Neural progenitor cell (in vitro differentiated cells): Measurements from ENCODE around the gene STAT5B. TPM values are rescaled to one million over a fixed set of nuclear protein-coding genes. Genes with fewer than 3 reads are reported as not detected.
"Not testable (repeated sequence)": the region's sequence is repeated elsewhere in the genome, so short reads cannot be mapped to it uniquely, and the experiment has no call there.

Experiments
- DNase-seq: peaks from one replicate; pipeline ENCODE4 v3.0.0-alpha.2; 2016; ENCODE audit warnings: low spot score
- H2AFZ ChIP-seq: fragments of 200-600 bp; sonication (generic); replicated peaks from 2 replicates; pipeline ENCODE4 v1.6.1; 2016; ENCODE audit warnings: antibody characterized with exemption
- H3F3A ChIP-seq: fragments of 200-600 bp; sonication (generic); 2 replicates; pipeline ENCODE4 v1.6.1; 2016; ENCODE audit warnings: antibody characterized with exemption, low read depth
- H3K27ac ChIP-seq: fragments of 200-600 bp; sonication (generic); 2 replicates; pipeline ENCODE4 v1.5.1; 2016; ENCODE audit warnings: mild to moderate bottlenecking
- H3K27me3 ChIP-seq: fragments of 200-600 bp; sonication (generic); 2 replicates; pipeline ENCODE4 v1.6.1; 2016; ENCODE audit warnings: mild to moderate bottlenecking, moderate library complexity
- H3K36me3 ChIP-seq: fragments of 200-600 bp; sonication (generic); 2 replicates; pipeline ENCODE4 v1.5.1; 2016
- H3K4me1 ChIP-seq: fragments of 200-600 bp; sonication (generic); 2 replicates; pipeline ENCODE4 v1.6.1; 2016; ENCODE audit warnings: mixed run types
- H3K4me2 ChIP-seq: fragments of 200-600 bp; sonication (generic); 2 replicates; pipeline ENCODE4 v1.6.1; 2016
- H3K4me3 ChIP-seq: fragments of 200-600 bp; sonication (generic); 2 replicates; pipeline ENCODE4 v1.5.1; 2016
- H3K79me2 ChIP-seq: fragments of 200-600 bp; sonication (generic); 2 replicates; pipeline ENCODE4 v1.6.1; 2016; ENCODE audit warnings: low read depth
- H3K9ac ChIP-seq: fragments of 200-600 bp; sonication (generic); 2 replicates; pipeline ENCODE4 v1.6.1; 2016
- H3K9me3 ChIP-seq: fragments of 200-600 bp; sonication (generic); 2 replicates; pipeline ENCODE4 v1.5.1; 2016; ENCODE audit warnings: low read depth
- H4K20me1 ChIP-seq: fragments of 200-600 bp; sonication (generic); 2 replicates; pipeline ENCODE4 v1.6.1; 2016; ENCODE audit warnings: low read depth
- H3K27ac Mint-ChIP-seq: 3 replicates; pipeline ENCODE4 v1.8.0; 2021; ENCODE audit warnings: mixed read lengths
- H3K27me3 Mint-ChIP-seq: 2 replicates; pipeline ENCODE4 v1.8.0; 2022; ENCODE audit warnings: low read depth, mild to moderate bottlenecking, inconsistent platforms, moderate library complexity, mixed read lengths; ENCODE audit not compliant: insufficient read depth
- H3K36me3 Mint-ChIP-seq: 3 replicates; pipeline ENCODE4 v1.8.0; 2021; ENCODE audit warnings: mixed read lengths
- H3K4me1 Mint-ChIP-seq: 3 replicates; pipeline ENCODE4 v1.8.0; 2021; ENCODE audit warnings: mixed read lengths
- H3K4me3 Mint-ChIP-seq: 3 replicates; pipeline ENCODE4 v1.8.0; 2021; ENCODE audit warnings: mild to moderate bottlenecking, moderate library complexity, mixed read lengths
- H3K9me3 Mint-ChIP-seq: 3 replicates; pipeline ENCODE4 v1.8.0; 2020; ENCODE audit warnings: mixed read lengths
- EZH2 ChIP-seq: fragments of 200-600 bp; sonication (generic); IDR thresholded peaks from 2 replicates; pipeline ENCODE4 v1.6.1; 2017; ENCODE audit warnings: antibody characterized with exemption, mild to moderate bottlenecking, moderate library complexity
- EZH2phosphoT487 ChIP-seq: fragments of 200-600 bp; sonication (generic); IDR thresholded peaks from 2 replicates; pipeline ENCODE4 v1.6.1; 2017; ENCODE audit warnings: antibody characterized with exemption
- total RNA-seq: library from RNA; depleted of rRNA; stranded (reverse); fragments of >200 nt; gene quantifications from 2 replicates; pipeline ENCODE4 v1.2.3, GENCODE V29; 2015; ENCODE audit warnings: low replicate concordance
- TF ChIP-seq, protein P1 (sequence below): fragments of 200-600 bp; sonication (generic); IDR thresholded peaks from 2 replicates; pipeline ENCODE4 v1.5.1; 2017; ENCODE audit warnings: antibody characterized with exemption, mild to moderate bottlenecking

The STAT5B gene
- total RNA-seq, 1 donor from 2014 or later = 96.4 TPM

DNA sequence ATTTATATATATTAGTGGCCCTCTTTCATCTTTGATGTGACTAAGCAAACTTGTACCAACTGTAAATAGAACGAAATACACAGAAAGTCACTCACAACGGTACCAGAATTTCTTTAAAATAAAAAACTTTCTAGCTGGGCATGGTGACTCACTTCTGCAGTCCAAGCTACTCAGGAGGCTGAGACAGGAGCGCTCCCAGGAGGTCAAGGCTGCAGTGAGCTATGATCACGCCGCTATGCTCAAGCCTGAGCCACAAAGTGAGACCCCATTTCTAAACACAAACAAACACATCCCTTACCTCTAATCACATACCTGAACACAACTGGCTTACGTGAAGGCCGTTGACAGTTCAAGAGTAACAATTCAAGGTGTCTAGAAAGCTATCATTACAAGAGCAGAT, 29.7 kb downstream of the STAT5B start:
- H3K9me3 Mint-ChIP-seq = no peaks in the 10 kb centered on the region
- no peaks in the 10 kb centered on the region for H3K27me3 ChIP-seq
- H3K4me3 ChIP-seq = no peak overlapping the region
- peaks cover 82% of the 10 kb centered on the region for H4K20me1 ChIP-seq
- peak overlapping the region; percentile 28 for H3K27ac Mint-ChIP-seq
- H3K4me3 Mint-ChIP-seq = no peak overlapping the region
- DNase-seq = no peak
- H3K79me2 ChIP-seq = peaks cover 97% of the 10 kb centered on the region
- H2AFZ ChIP-seq = no peak overlapping the region
- H3K27me3 Mint-ChIP-seq = no peaks in the 10 kb centered on the region
- peaks cover 19% of the 10 kb centered on the region for H3K4me1 Mint-ChIP-seq
- H3K4me1 ChIP-seq = peaks cover 15% of the 10 kb centered on the region
- no peak overlapping the region for H3K4me2 ChIP-seq
- no peaks in the 10 kb centered on the region for H3K9me3 ChIP-seq
- H3K36me3 Mint-ChIP-seq = peaks cover 3% of the 10 kb centered on the region
- no peak for TF ChIP-seq EZH2
- no peak for TF ChIP-seq EZH2phosphoT487
- TF ChIP-seq, protein P1, sequence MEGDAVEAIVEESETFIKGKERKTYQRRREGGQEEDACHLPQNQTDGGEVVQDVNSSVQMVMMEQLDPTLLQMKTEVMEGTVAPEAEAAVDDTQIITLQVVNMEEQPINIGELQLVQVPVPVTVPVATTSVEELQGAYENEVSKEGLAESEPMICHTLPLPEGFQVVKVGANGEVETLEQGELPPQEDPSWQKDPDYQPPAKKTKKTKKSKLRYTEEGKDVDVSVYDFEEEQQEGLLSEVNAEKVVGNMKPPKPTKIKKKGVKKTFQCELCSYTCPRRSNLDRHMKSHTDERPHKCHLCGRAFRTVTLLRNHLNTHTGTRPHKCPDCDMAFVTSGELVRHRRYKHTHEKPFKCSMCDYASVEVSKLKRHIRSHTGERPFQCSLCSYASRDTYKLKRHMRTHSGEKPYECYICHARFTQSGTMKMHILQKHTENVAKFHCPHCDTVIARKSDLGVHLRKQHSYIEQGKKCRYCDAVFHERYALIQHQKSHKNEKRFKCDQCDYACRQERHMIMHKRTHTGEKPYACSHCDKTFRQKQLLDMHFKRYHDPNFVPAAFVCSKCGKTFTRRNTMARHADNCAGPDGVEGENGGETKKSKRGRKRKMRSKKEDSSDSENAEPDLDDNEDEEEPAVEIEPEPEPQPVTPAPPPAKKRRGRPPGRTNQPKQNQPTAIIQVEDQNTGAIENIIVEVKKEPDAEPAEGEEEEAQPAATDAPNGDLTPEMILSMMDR = no peak
- H3K36me3 ChIP-seq = no peaks in the 10 kb centered on the region
- no peak overlapping the region for H3K9ac ChIP-seq
- peaks cover 18% of the 10 kb centered on the region for H3F3A ChIP-seq
- no peak overlapping the region for H3K27ac ChIP-seq

DNA sequence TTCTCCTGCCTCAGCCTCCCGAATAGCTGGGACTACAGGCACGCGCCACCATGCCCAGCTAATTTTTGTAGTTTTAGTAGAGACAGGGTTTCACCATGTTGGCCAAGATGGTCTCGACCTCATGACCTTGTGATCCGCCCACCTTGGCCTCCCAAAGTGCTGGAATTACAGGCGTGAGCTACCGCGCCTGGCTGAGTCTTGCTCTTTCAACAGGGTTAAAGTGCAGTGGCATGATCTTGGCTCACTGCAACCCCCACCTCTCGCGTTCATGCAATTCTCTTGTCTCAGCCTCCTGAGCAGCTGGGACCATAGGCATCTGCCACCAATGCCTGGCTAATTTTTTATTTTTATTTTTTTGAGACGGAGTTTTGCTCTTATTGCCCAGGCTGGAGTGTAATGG, 31.0 kb downstream of the STAT5B start:
- not testable (repeated sequence) for H3K36me3 Mint-ChIP-seq, H3K27me3 Mint-ChIP-seq
- H3K79me2 ChIP-seq = peaks cover 97% of the 10 kb centered on the region

DNA sequence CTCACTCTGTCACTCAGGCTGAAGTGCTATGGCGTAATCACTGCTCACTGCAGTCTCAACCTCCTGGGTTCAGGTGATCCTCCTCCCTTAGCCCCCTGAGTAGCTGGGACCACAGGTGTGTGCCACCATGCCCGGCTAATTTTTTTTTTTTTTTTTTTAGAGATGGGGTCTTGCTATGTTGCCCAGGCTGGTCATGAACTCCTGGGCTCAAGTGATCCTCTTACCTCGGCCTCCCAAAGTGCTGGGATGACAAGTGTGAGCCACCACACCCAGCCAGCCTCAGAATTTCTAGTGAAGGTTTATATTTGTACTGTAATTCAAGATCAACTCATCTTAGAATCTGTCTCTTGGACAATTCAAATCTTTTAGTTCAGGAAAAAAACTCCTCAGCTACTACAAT, 32.1 kb downstream of the STAT5B start:
- peaks cover 97% of the 10 kb centered on the region for H3K79me2 ChIP-seq
- H3K27ac Mint-ChIP-seq, H3K9me3 Mint-ChIP-seq: not testable (repeated sequence)

More for the DNA sequence above, 31.0 kb downstream of the STAT5B start:
- Histone ChIP-seq H3F3A (peaks cover 18% of the 10 kb centered on the region), H4K20me1 (peaks cover 86% of the 10 kb centered on the region), H3K4me1 (peaks cover 15% of the 10 kb centered on the region)
- peaks cover 19% of the 10 kb centered on the region for H3K4me1 Mint-ChIP-seq
- H3K9ac ChIP-seq, H3K9me3 ChIP-seq, H2AFZ ChIP-seq, H3K36me3 ChIP-seq, H3K4me2 ChIP-seq, H3K4me3 Mint-ChIP-seq, H3K27ac Mint-ChIP-seq, H3K9me3 Mint-ChIP-seq, H3K27ac ChIP-seq, H3K4me3 ChIP-seq, DNase-seq, H3K27me3 ChIP-seq: not testable (repeated sequence)

DNA sequence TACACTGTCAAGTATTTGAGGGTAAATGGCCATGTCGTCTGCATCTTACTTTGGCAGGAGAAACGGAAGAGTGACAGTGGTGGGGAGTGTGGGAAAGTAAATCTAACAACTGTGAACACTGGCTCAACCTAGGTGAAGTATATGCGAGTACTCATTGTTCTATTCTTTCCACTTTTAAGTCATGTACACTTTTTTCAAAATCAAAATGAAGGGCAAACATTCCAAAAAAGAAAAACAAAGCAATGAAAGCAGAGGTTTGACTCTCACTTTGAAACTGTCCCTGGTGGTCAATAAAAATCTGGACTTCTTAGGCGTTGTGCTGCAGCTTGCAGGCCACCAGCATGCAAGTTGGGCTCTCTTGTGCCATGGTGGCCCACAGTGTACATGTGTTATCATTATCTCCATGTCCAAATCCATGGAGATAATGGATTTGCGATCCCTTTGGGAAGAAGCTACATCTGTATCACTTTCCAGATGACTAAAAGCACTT, 32.7 kb downstream of the STAT5B start:
- H2AFZ ChIP-seq = no peak overlapping the region
- TF ChIP-seq EZH2phosphoT487 (no peak), EZH2 (no peak)
- TF ChIP-seq, protein P1 = no peak
- H3K27ac ChIP-seq = peak overlapping the region; percentile 11
- no peaks in the 10 kb centered on the region for H3K36me3 ChIP-seq
- no peak overlapping the region for H3K4me2 ChIP-seq
- no peak overlapping the region for H3K4me3 Mint-ChIP-seq
- H3K4me1 ChIP-seq = peaks cover 8% of the 10 kb centered on the region
- no peak overlapping the region for H3K4me3 ChIP-seq
- peaks cover 97% of the 10 kb centered on the region for H3K79me2 ChIP-seq
- peaks cover 3% of the 10 kb centered on the region for H3K36me3 Mint-ChIP-seq
- H3K9ac ChIP-seq = no peak overlapping the region
- H3F3A ChIP-seq = peaks cover 14% of the 10 kb centered on the region
- H3K4me1 Mint-ChIP-seq = peaks cover 15% of the 10 kb centered on the region
- H3K27ac Mint-ChIP-seq = no peak overlapping the region
- H3K27me3 Mint-ChIP-seq = no peaks in the 10 kb centered on the region
- H3K9me3 Mint-ChIP-seq = no peaks in the 10 kb centered on the region
- no peaks in the 10 kb centered on the region for H3K9me3 ChIP-seq
- H4K20me1 ChIP-seq = peaks cover 88% of the 10 kb centered on the region
- no peaks in the 10 kb centered on the region for H3K27me3 ChIP-seq
- DNase-seq = no peak

More for the DNA sequence above, 32.1 kb downstream of the STAT5B start:
- Histone ChIP-seq H3K4me1 (peaks cover 14% of the 10 kb centered on the region), H3F3A (peaks cover 18% of the 10 kb centered on the region), H3K27ac (peak overlapping the region; percentile 11), H4K20me1 (peaks cover 88% of the 10 kb centered on the region)
- not testable (repeated sequence) for H3K4me3 Mint-ChIP-seq, H3K36me3 ChIP-seq, H2AFZ ChIP-seq, H3K27me3 ChIP-seq, H3K9ac ChIP-seq, H3K4me2 ChIP-seq, DNase-seq, H3K9me3 ChIP-seq, H3K4me3 ChIP-seq, H3K27me3 Mint-ChIP-seq, H3K36me3 Mint-ChIP-seq
- H3K4me1 Mint-ChIP-seq = peaks cover 19% of the 10 kb centered on the region
